BLaER1 (cell line): ENCODE measurements around the gene PON2.

Experiments used
- H3K27ac ChIP-seq: shearing (Covaris generic); formaldehyde crosslinking; 2 replicates; pipeline ENCODE4 v1.8.1; 2022
- H3K27me3 ChIP-seq: shearing (Covaris generic); formaldehyde crosslinking; 2 replicates; pipeline ENCODE4 v1.8.1; 2022
- H3K36me3 ChIP-seq: shearing (Covaris generic); formaldehyde crosslinking; 2 replicates; pipeline ENCODE4 v1.8.1; 2022
- H3K4me1 ChIP-seq: shearing (Covaris generic); formaldehyde crosslinking; 2 replicates; pipeline ENCODE4 v1.8.1; 2022
- H3K4me2 ChIP-seq: shearing (Covaris generic); formaldehyde crosslinking; 2 replicates; pipeline ENCODE4 v1.8.1; 2022
- H3K4me3 ChIP-seq: shearing (Covaris generic); formaldehyde crosslinking; 2 replicates; pipeline ENCODE4 v1.8.1; 2022
- H3K9ac ChIP-seq: shearing (Covaris generic); formaldehyde crosslinking; 2 replicates; pipeline ENCODE4 v1.8.1; 2022
- H3K9me3 ChIP-seq: shearing (Covaris generic); formaldehyde crosslinking; 2 replicates; pipeline ENCODE4 v1.8.1; 2022
- H4K20me1 ChIP-seq: shearing (Covaris generic); formaldehyde crosslinking; 2 replicates; pipeline ENCODE4 v1.8.1; 2022
- Cebpa-rat ChIP-seq: shearing (Covaris generic); IDR thresholded peaks from 2 replicates; pipeline ENCODE4 v1.8.1; 2022

Gene PON2

DNA sequence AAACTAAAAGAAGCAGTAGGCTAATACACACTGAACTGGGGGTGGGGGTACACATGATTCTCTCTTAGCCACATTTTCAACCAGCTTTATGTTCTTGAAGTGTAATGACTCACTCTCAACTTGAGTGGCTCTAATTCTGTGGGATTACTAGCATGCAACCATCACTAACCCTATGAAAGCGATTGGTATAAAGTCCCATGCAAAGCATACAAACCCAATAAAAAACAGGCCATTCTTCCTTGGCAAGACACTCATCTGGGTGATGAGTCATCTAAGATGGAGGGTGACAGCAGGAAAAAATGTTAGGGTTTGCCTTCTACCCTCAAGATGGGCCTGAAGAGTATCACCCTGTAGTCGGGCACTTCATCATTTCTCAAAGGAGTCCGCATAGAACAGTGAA lies 23.8 kb downstream of the PON2 start:
- no peak overlapping the region for H3K4me3 ChIP-seq
- peaks cover 37% of the 10 kb centered on the region for H3K36me3 ChIP-seq

DNA sequence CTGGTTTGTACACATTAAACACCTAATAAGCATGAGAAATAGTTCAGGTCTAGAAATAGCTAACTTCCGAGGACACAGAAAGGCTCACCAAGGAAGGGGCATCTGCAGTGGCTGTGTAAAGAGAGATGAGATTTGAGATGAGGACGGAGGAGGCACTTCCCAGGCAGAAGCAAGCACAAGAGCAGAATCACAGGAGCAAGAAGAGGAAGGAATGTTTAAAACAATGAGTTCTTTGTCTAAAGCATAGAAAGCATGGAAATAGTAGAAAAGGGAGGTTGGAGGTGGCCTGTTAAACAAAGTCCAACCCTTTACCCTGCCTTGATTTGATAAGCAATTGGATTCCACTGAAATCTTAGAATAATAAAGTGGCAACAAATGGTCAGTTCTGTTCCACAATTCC lies 27.1 kb downstream of the PON2 start:
- no peak for TF ChIP-seq Cebpa-rat
- Histone ChIP-seq H3K27me3 (no peaks in the 10 kb centered on the region), H4K20me1 (no peaks in the 10 kb centered on the region), H3K4me2 (no peak overlapping the region), H3K36me3 (peaks cover 50% of the 10 kb centered on the region), H3K27ac (no peak overlapping the region), H3K9me3 (no peaks in the 10 kb centered on the region), H3K4me3 (no peak overlapping the region), H3K9ac (no peak overlapping the region), H3K4me1 (no peaks in the 10 kb centered on the region)

More for the DNA sequence above, 23.8 kb downstream of the PON2 start:
- Histone ChIP-seq H3K9me3 (no peaks in the 10 kb centered on the region), H3K27me3 (no peaks in the 10 kb centered on the region), H3K27ac (no peak overlapping the region), H4K20me1 (no peaks in the 10 kb centered on the region), H3K9ac (no peak overlapping the region), H3K4me1 (no peaks in the 10 kb centered on the region), H3K4me2 (no peak overlapping the region)
- TF ChIP-seq Cebpa-rat: no peak

DNA sequence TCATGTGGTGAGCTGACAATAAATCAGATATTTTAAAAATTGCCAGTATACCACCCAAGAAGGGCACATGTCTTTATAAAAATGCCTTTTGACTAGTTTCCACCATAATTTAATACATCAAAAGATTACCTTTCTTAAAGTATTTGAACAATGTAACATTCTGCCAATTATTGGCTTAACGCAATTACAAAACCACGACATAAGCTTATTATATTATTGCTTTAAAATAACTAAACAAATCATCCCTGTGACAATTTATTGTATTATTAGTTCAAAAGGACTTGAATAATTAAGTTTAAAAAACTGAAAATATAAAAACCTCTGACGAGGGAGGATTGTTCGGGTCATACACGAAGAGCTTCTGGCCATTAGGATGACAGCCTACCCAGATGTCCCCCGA lies 29.0 kb downstream of the PON2 start:
- no peak overlapping the region for H3K27ac ChIP-seq
- H4K20me1 ChIP-seq: no peaks in the 10 kb centered on the region
- no peak overlapping the region for H3K9ac ChIP-seq
- peaks cover 35% of the 10 kb centered on the region; the same call in 1 of the 2 replicates for H3K36me3 ChIP-seq
- H3K4me1 ChIP-seq: no peaks in the 10 kb centered on the region
- H3K4me2 ChIP-seq: no peak overlapping the region
- no peak for TF ChIP-seq Cebpa-rat
- H3K4me3 ChIP-seq: no peak overlapping the region
- no peaks in the 10 kb centered on the region for H3K27me3 ChIP-seq
- H3K9me3 ChIP-seq: no peaks in the 10 kb centered on the region

DNA sequence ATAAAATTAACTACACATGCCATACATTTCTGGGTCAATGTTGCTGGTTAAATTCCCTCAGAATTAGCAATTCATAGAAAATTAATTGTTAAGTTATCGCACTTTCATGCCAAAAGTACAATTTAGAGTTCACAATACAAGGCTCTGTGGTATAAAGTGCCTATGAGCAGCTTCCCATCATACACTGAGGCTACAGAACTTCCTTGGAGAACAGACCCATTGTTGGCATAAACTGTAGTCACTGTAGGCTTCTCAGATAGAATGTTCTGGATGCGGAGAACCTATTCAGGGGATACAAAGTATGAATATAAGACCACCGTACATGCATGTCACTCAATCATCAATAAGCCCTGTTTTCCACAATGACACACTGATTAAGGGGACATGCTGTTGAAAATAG lies 29.6 kb downstream of the PON2 start:
- Histone ChIP-seq H3K4me2 (no peak overlapping the region), H3K4me3 (no peak overlapping the region), H3K4me1 (no peaks in the 10 kb centered on the region), H3K27me3 (no peaks in the 10 kb centered on the region), H3K36me3 (peaks cover 32% of the 10 kb centered on the region; the same call in 1 of the 2 replicates), H4K20me1 (no peaks in the 10 kb centered on the region), H3K27ac (no peak overlapping the region), H3K9me3 (no peaks in the 10 kb centered on the region), H3K9ac (no peak overlapping the region)
- no peak for TF ChIP-seq Cebpa-rat

DNA sequence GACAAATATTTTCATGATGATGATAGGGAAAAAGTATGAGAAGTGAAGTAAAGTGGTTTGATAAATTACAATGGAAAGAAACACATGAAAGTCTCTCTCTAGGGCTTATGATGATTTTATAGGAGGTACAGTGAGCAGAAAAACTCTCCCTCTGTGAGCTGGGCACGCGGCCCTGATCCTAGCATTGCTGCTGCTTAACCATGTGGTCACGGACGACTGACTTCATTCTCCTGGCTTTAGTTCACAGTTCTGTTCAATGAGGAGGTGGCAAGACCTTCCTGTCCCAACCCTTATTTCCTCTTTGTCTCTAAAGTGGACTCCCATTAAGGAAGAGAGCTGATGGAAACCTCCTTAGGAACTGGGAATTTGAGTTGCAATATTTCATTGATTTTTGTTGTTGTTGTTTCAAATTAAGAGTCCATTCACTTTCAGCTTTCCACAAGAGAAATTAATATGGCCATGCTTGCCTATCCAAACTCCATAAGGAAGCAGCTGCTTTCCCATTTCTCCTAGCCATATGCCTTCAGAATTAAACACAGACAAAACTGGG lies 30.4 kb downstream of the PON2 start:
- Histone ChIP-seq H3K9me3 (no peaks in the 10 kb centered on the region), H3K36me3 (peaks cover 27% of the 10 kb centered on the region; the same call in 1 of the 2 replicates), H3K4me2 (no peak overlapping the region), H4K20me1 (no peaks in the 10 kb centered on the region), H3K9ac (no peak overlapping the region), H3K27ac (no peak overlapping the region), H3K4me1 (no peaks in the 10 kb centered on the region), H3K27me3 (no peaks in the 10 kb centered on the region), H3K4me3 (no peak overlapping the region)
- TF ChIP-seq Cebpa-rat: no peak

DNA sequence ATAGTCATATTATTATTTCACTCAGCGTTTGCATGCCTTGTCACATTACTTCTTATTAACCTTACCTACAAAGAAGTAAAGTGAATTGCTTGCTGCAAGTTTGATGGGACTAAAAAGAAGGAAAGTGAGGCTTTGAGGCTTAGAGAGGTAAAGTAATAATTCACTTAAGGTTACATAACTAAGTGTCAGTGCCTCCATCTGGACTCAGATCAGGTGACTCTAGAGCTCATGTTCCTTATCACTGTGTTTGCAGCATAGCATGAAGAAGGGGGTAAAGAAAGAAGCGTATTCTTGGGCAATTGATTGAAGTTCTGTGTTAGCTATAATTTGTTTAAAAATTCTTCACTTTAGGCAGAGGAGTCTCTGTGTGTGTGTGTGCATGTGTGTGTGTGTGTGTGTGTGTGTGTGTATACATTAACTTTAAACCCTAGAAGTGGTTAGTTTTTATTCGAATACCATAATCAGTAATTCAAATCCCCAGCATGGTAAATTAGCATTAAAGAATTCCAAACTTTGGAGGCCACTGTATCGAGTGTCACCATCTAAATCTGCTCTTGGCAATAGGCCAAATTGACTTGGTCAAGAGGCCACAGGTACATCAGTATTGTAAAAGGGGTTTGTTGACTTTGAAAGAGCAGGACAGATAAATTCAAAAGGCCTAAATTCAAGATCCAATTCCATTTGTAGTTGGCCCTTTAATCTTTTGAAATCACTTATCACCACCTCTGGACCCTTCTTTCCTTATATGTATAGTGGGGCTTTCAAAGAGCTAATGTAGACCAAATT lies 36.5 kb downstream of the PON2 start:
- Histone ChIP-seq H3K9ac (no peak overlapping the region), H3K4me1 (no peaks in the 10 kb centered on the region), H4K20me1 (no peaks in the 10 kb centered on the region), H3K4me3 (no peak overlapping the region), H3K27ac (no peak overlapping the region), H3K9me3 (peaks cover 11% of the 10 kb centered on the region), H3K27me3 (no peaks in the 10 kb centered on the region), H3K36me3 (no peaks in the 10 kb centered on the region), H3K4me2 (no peak overlapping the region)
- TF ChIP-seq Cebpa-rat: no peak

DNA sequence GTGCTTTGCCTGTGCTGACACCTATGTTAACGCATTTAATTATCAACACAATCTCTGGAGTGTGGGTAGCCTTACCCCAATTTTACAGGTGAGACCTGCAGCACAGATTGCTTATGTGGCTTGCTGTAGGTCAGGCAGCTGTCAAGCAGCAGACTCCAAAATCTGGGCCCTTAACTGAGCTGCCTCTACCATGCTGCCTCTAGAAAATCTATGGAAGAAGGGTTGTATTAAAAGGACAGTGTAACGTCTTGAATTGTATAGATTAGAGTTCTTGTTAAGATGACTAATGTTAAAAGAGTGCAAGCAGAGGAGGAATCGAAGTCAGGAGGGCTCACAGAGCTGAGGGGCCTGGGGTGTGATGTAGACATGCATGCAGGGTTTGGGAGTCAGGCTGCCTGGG lies 37.4 kb downstream of the PON2 start:
- TF ChIP-seq Cebpa-rat: no peak
- H3K27me3 ChIP-seq: no peaks in the 10 kb centered on the region
- no peak overlapping the region for H3K9ac ChIP-seq
- H3K4me1 ChIP-seq: no peaks in the 10 kb centered on the region
- H3K4me2 ChIP-seq: no peak overlapping the region
- H3K4me3 ChIP-seq: no peak overlapping the region
- no peaks in the 10 kb centered on the region for H4K20me1 ChIP-seq
- no peaks in the 10 kb centered on the region for H3K36me3 ChIP-seq
- peaks cover 11% of the 10 kb centered on the region for H3K9me3 ChIP-seq
- H3K27ac ChIP-seq: no peak overlapping the region

DNA sequence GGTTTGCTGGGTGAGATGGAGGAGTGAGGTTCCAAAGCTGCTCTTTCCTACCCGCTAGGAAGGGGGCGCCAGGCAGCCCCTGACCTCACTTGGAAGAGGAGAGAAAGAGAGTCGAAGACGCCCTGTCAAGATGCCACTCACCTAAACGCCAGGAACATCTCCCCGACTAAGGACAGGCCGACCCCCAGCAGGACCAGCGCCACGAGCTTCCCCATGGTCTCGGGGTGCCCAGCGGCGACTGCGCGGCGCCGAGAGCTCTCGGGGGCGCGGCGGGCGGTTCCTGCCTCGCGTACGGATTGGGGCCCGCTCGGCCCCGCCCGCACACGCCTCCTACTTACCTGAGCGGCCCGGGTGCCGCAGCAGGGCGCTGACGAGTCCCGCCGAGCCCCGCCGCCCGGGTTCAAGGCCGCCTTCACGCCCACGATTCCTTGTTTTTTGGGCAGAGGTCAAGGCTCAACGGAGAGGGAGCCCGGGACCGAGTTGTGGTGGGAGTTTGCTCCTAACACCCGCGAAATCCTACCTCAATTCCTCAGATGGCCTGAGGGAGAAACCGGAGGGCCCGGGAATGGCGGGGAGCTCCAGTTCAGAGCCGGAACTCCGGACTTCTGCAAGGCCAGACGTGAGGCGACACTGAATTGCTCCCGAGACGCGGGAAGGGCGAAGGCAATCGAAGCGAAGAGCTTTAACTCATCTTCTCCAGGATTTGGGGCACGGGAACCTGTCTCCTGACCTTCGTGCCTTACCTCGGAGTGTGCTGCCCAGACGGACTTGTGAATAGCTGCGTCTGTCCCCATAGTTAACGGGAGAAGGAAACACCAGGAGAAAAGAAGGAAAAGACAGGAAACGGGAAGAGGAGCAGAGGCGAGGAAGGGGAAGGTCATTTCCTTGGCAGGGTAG lies 38.4 kb downstream of the PON2 start, which contains the start of gene PON3:
PON3 (minus strand) TSS at position 240 of the 897 bp plus-strand sequence; CDS start at position 215, 25 bp downstream.
- Histone ChIP-seq H3K9ac (no peak within 1 kb of the TSS), H3K4me1 (no peaks in the 10 kb centered on the region), H3K9me3 (peaks cover 11% of the 10 kb centered on the region), H3K36me3 (no peaks in the 10 kb centered on the region), H3K4me3 (no peak within 1 kb of the TSS), H4K20me1 (no peaks in the 10 kb centered on the region), H3K4me2 (no peak within 1 kb of the TSS), H3K27me3 (no peaks in the 10 kb centered on the region), H3K27ac (no peak within 1 kb of the TSS)
- TF ChIP-seq Cebpa-rat: no peak

DNA sequence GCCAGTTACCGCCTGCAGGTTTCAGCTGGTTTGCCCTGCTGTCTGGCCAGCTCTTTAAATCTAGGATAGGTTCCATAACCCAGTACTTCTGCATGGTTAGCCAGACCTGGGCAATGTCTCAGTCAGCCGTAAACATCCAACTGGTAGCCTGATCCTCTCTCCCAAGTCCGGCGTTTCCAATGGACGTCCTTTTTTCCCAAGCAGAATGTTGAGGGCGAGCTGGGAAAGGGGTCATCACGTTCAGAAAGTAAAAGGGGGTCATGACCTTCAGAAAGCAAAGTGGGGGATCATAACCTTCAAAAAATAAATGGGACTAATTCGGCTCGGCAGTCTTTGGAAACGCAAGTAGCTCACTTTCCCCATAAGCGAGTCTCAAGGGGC lies 39.1 kb downstream of the PON2 start:
- no peaks in the 10 kb centered on the region for H3K36me3 ChIP-seq
- H3K27ac ChIP-seq: no peak overlapping the region
- no peak for TF ChIP-seq Cebpa-rat
- no peak overlapping the region for H3K9ac ChIP-seq
- H3K4me1 ChIP-seq: no peaks in the 10 kb centered on the region
- no peak overlapping the region for H3K4me2 ChIP-seq
- no peak overlapping the region for H3K4me3 ChIP-seq
- H3K27me3 ChIP-seq: no peaks in the 10 kb centered on the region
- H4K20me1 ChIP-seq: no peaks in the 10 kb centered on the region
- peaks cover 11% of the 10 kb centered on the region for H3K9me3 ChIP-seq

DNA sequence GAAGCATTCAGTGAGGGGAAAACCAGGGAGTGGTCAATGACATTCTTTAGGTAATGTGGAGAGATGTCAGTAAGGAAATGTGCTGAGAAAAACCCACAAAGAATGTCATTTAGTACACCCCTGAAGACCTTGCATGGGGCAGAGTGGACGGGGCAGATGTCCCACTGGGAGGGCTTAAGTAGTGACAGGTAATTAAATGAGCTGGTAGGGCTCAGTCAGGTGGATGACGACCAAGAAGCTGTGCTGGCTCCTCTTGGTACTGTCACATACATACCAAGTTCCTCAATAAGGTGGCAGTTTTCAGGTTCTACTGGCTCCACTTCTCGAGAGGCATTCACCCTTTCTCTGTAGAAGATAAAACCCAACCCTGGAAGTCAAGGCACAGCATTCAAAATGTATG lies 40.5 kb downstream of the PON2 start:
- no peak overlapping the region for H3K27ac ChIP-seq
- H3K4me2 ChIP-seq: no peak overlapping the region
- no peaks in the 10 kb centered on the region for H3K36me3 ChIP-seq
- H3K27me3 ChIP-seq: no peaks in the 10 kb centered on the region
- no peak overlapping the region for H3K9ac ChIP-seq
- no peak overlapping the region for H3K4me3 ChIP-seq
- no peaks in the 10 kb centered on the region for H3K4me1 ChIP-seq
- H3K9me3 ChIP-seq: peaks cover 11% of the 10 kb centered on the region
- TF ChIP-seq Cebpa-rat: no peak
- no peaks in the 10 kb centered on the region for H4K20me1 ChIP-seq
